Peyer's patch (tissue), 4 donors: Measurements from ENCODE around the gene HSFX3. TPM values are rescaled to one million over a fixed set of nuclear protein-coding genes. Genes with fewer than 3 reads are reported as not detected.
"Not testable (repeated sequence)": the region's sequence is repeated elsewhere in the genome, so short reads cannot be mapped to it uniquely, and the experiment has no call there.

Source experiments
- DNase-seq, 3 donors: peaks; one replicate each; pipeline ENCODE4 v3.0.0-alpha.2; 2017 to 2019
- H3K27ac ChIP-seq, 4 donors: fragments of 200-600 bp; sonication (generic); one replicate each; pipeline ENCODE4 v1.5.1; 2016 to 2019
- H3K27me3 ChIP-seq, 2 donors: fragments of 200-600 bp; sonication (generic); one replicate each; pipeline ENCODE4 v1.5.1; 2019
- H3K36me3 ChIP-seq, 3 donors: fragments of 200-600 bp; sonication (generic); one replicate each; pipeline ENCODE4 v1.5.1; 2016 to 2019
- H3K4me1 ChIP-seq, 4 donors: fragments of 200-600 bp; sonication (generic); one replicate each; pipeline ENCODE4 v1.5.1; 2016 to 2019
- H3K4me3 ChIP-seq, 4 donors: fragments of 200-600 bp; sonication (generic); 1 replicate in 3 of 4; 2 replicates in 1 of 4; pipeline ENCODE4 v1.5.1; 2016 to 2019; ENCODE audit warnings: mild to moderate bottlenecking in 1 of 4
- H3K9me3 ChIP-seq, 4 donors: fragments of 200-600 bp; sonication (generic); one replicate each; pipeline ENCODE4 v1.5.1; 2016 to 2019; ENCODE audit warnings: mild to moderate bottlenecking in 1 of 4
- POLR2A ChIP-seq, 2 donors: fragments of 450-650 bp; IDR thresholded peaks; one replicate each; pipeline ENCODE4 v1.5.1; 2017; ENCODE audit warnings: antibody characterized with exemption in 2 of 2, mild to moderate bottlenecking in 2 of 2, moderate library complexity in 2 of 2
- total RNA-seq, 4 donors: library from RNA; depleted of rRNA; stranded (reverse); fragments of >200 nt; gene quantifications; one replicate each; pipeline ENCODE4 v1.1.0, GENCODE V29; 2016
- TF ChIP-seq, protein P1 (sequence below), 6 experiments: fragments of 450-650 bp in 4 of 6; fragments of 200-600 bp in 2 of 6; sonication (generic) in 1 of 6; IDR thresholded peaks; one replicate each; pipeline ENCODE4 v1.5.1; 2017 to 2019; ENCODE audit warnings: antibody characterized with exemption in 6 of 6, mild to moderate bottlenecking in 3 of 6, moderate library complexity in 1 of 6

The HSFX3 gene
- total RNA-seq, 4 donors from 2014 or later: not detected

DNA sequence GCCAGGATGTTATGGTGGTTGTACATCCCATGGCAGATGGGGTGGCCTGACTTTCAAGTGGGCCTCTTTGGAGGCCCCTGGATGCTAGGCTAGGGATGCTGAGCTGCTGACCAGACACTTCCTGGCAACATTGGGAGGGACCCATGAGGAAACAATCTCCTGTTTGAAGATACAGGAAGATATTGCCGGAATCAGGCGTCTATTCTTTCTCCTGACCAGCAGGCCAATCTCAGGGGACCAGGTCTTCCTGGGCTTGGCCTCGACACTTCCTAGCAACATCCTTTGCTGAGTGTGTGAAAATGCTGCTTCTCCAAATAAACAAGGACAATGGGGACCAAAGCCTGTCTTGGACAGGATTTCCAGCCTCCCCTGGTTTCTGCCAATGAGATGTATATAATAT lies 1.9 kb downstream of the HSFX3 start:
- H3K4me3 ChIP-seq, H3K27ac ChIP-seq, DNase-seq, H3K9me3 ChIP-seq, H3K4me1 ChIP-seq, H3K36me3 ChIP-seq, H3K27me3 ChIP-seq: not testable (repeated sequence)

DNA sequence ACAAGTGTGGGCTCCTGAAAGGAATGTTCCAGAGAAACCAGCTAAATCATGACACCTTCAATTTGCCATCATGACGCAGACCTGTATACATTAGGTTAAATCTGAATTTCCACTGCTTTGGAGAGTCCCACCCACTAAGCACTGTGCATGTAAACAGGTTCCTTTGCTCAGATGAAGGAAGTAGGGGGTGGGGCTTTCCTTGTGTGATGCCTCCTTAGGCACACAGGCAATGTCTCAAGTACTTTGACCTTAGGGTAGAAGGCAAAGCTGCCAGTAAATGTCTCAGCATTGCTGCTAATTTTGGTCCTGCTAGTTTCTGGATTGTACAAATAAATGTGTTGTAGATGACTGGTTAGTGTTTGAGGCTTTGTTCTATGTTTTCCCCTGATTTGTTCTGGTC lies 2.8 kb downstream of the HSFX3 start:
- H3K9me3 ChIP-seq, H3K36me3 ChIP-seq: not testable (repeated sequence)

DNA sequence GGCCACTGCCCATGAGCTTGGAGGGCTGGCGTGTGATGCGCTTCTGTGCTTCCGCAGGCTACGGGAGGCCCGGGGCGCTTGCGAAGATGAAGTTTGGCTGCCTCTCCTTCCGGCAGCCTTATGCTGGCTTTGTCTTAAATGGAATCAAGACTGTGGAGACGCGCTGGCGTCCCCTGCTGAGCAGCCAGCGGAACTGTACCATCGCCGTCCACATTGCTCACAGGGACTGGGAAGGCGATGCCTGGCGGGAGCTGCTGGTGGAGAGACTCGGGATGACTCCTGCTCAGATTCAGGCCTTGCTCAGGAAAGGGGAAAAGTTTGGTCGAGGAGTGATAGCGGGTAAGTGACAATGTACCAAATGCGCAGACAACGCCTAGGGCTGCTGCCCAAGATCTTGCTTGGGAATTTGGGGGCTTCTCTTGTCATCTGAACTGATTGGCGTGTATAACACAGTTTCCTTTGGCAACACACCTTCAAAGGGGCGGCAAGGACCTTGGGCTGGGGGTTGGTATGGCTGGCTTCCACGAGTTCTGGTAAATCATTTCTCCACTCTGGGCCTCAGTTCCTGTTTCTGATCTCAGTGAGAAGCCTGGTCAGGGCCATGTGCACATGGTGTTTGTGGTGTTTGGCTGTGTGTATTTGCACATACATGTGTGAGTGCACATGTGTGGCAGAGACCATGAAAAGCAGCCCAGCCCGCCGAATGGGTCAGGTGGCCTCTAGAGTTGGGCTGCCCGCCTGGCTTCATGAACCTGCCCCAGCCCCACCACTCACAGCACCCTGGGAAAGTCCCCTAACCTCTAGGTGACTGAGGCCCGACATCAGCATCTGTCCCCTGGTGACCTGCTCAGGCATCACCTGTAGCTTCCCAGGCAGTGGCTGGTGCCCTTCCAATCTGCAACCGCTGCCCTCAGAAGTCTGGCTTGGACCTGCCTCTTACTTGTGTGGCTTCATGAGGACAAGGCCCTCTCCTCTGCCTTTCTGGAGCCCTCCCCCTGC lies 3.9 kb downstream of the HSFX3 start:
- not testable (repeated sequence) for H3K4me1 ChIP-seq, H3K27ac ChIP-seq, H3K36me3 ChIP-seq, H3K9me3 ChIP-seq, H3K4me3 ChIP-seq, H3K27me3 ChIP-seq, DNase-seq

More for the DNA sequence above, 2.8 kb downstream of the HSFX3 start:
- DNase-seq, H3K4me3 ChIP-seq, H3K27ac ChIP-seq, H3K27me3 ChIP-seq, H3K4me1 ChIP-seq: not testable (repeated sequence)

DNA sequence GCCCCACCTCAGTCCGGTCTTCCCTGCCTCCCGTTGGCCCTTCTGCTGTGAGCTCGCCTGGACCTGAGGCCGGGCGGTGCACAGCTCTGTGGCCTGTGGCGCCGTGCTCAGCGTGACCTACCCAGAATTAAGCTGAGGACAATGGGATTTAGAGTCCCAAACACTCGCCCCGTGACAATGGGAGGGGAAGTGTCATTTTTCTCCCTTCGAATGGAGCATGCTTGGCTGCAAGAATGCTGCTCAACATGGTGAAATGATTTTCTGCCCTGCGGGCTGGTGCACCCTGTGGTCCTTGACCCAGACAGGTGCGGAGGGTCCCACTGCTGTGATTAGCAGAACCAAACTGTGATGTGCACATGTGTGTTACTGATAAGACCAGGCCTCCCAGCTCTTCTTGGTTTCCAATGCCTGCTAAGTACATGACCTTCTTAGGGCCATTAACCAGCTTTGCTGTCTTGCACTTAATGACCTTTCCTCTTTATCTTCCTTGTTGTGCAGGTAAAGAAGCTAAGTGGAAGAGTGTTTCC lies 8.1 kb downstream of the HSFX3 start:
- DNase-seq: no peak
- peaks cover 0 to 6% (median 0%) of the 10 kb centered on the region in 4 donors for H3K4me1 ChIP-seq
- no peaks in the 10 kb centered on the region for H3K27me3 ChIP-seq
- peak overlapping the region; percentile 53 to 79 (median 70) for H3K4me3 ChIP-seq
- TF ChIP-seq POLR2A (IDR thresholded peaks at IDR 0.05): no peak
- TF ChIP-seq, protein P1, sequence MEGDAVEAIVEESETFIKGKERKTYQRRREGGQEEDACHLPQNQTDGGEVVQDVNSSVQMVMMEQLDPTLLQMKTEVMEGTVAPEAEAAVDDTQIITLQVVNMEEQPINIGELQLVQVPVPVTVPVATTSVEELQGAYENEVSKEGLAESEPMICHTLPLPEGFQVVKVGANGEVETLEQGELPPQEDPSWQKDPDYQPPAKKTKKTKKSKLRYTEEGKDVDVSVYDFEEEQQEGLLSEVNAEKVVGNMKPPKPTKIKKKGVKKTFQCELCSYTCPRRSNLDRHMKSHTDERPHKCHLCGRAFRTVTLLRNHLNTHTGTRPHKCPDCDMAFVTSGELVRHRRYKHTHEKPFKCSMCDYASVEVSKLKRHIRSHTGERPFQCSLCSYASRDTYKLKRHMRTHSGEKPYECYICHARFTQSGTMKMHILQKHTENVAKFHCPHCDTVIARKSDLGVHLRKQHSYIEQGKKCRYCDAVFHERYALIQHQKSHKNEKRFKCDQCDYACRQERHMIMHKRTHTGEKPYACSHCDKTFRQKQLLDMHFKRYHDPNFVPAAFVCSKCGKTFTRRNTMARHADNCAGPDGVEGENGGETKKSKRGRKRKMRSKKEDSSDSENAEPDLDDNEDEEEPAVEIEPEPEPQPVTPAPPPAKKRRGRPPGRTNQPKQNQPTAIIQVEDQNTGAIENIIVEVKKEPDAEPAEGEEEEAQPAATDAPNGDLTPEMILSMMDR (IDR thresholded peaks at IDR 0.05): no peak
- H3K9me3 ChIP-seq: no peaks in the 10 kb centered on the region
- H3K27ac ChIP-seq: peak overlapping the region; percentile 89 to 97 (median 96)
- H3K36me3 ChIP-seq: no peaks in the 10 kb centered on the region

DNA sequence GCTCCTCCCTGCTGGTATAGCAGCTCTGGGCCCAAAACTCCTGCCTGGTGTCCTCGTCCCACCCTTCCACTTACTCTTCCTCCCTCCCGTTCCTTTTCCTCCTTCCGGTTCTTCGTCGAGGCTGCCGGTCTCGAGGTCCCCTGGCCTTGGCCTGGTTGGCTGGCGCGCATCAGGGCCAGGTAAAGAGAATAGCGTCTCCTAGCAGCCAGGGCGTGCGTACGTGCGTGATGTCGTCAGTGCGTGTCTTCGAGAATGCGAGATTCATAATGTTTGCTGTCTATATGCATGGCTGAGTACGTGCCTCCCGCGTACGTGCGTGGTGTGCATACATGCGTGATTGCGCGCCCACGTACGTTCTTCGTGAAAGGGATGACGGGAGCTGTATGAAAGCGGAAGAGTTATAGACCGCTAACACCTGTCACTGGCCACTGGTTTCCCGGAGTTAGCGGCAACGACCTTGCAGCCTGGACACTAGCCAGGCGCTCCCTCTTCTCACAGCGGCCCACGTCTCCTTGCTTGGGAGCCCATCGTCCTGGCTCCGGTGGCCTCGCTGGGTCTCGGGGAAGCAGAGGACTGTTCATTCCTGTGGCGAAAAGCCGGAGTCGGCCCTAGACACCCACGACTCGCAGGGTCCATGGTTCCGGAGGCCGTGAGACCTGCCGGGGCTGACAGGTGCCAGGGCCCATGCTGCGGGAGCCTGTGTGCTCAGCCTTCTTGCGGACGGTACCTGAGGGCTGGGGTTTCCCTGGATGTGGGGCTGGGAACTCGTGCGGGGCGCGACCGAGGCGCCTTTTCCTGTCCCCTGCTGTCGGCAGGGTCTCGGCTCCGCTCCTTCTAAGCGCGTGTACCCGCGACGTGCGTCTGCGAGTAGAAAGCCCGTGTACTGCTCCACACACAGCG lies 8.9 kb downstream of the HSFX3 start, which contains the start of gene EOLA1:
TSS of gene EOLA1 (plus strand) at position 392 of the 900 bp plus-strand sequence. CDS start 4,619 bp downstream, outside the sequence.
- H3K27me3 ChIP-seq: no peaks in the 10 kb centered on the region
- no peaks in the 10 kb centered on the region for H3K36me3 ChIP-seq
- peak; percentile 88 to 97 (median 94) for DNase-seq
- peaks cover 0 to 6% (median 0%) of the 10 kb centered on the region in 4 donors for H3K4me1 ChIP-seq
- H3K27ac ChIP-seq: peak within 1 kb of the TSS; percentile 89 to 97 (median 96)
- peak; percentile 68 to 82 for TF ChIP-seq POLR2A (IDR thresholded peaks at IDR 0.05)
- TF ChIP-seq, protein P1 (IDR thresholded peaks at IDR 0.05): no peak
- peak within 1 kb of the TSS; percentile 53 to 79 (median 70) for H3K4me3 ChIP-seq
- no peaks in the 10 kb centered on the region for H3K9me3 ChIP-seq

DNA sequence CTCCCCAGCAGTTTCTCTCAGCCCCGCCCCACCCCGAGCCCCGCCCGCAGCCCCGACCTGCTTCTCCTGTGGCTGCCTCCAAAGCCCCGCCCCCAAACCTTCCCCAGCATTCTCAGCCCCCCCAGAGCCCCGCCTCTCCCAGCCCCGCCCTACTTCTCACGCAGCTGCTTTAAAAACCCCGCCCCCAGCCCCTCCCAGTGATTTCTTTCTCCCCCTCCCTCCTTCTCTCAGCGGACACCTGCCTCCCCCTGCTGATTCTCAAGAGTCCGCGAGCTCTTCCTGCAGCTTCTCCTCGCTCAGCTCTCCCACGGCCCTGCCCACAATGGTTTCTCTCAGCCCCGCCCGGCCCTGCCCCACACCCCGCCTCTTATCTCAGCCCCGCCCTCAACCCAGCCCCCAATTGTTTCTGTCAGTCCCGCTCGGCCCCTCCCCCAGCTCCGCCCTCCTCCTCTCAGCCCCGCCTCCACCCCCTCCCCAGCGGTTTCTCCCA lies 9.5 kb downstream of the HSFX3 start:
- peak; percentile 93 to 97 (median 96) for DNase-seq
- TF ChIP-seq POLR2A (IDR thresholded peaks at IDR 0.05): no peak
- TF ChIP-seq, protein P1 (IDR thresholded peaks at IDR 0.05): no peak
- Histone ChIP-seq H3K4me1 (peaks cover 0 to 6% (median 0%) of the 10 kb centered on the region in 4 donors), H3K36me3 (no peaks in the 10 kb centered on the region), H3K9me3 (no peaks in the 10 kb centered on the region), H3K4me3 (peak overlapping the region; percentile 53 to 79 (median 70)), H3K27me3 (no peaks in the 10 kb centered on the region), H3K27ac (peak overlapping the region; percentile 89 to 97 (median 96))
